NCI-H128 (cell line): ENCODE measurements around the gene SPATC1L.
A peak's percentile ranks its signal among the peaks of the same experiment; 100 is the strongest.
"Not testable (repeated sequence)": the region's sequence is repeated elsewhere in the genome, so short reads cannot be mapped to it uniquely, and the experiment has no call there.

Experiments used
- DNase-seq: peaks from one replicate; lab custom pipeline; 2025; ENCODE audit not compliant: unreplicated experiment; lab: John Stamatoyannopoulos, UW

Gene SPATC1L

GRCh38 chr21:46151989-46152926 lies 32.0 kb downstream of the SPATC1L start:
- DNase-seq, result no peak

GRCh38 chr21:46151261-46151988 lies 32.8 kb downstream of the SPATC1L start:
- no peak for DNase-seq

DNA sequence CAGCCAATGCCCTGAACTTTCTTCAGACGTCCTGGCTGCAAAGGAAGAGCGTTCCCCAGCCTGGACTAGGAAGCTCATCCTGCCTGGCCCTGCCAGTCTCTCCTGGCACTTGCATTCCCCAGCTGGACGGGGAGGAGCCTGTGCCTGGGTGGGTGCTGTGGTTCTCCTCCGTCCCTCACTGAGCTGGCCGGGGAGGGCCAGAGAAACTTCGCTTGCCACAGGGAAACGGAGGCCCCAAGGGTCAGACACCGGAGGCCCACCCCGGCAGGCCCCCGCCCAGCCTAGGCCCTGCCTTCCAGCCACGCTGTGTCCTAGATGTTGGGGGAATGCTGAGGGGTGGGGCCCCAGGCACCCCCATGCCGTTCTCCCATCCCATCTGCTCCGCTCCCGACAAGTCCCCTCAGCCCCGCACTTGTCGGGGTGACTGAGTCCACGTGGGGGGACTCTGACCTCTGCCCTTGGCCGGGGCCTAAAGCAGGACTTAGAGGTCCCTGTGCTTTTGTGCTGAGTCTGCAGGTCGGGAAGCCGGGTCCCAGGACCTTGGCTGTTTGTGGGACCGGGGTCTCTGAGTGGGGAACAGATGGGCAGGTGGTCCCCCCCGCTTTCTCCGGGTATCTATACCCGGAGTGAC lies 33.7 kb downstream of the SPATC1L start:
- no peak for DNase-seq

DNA sequence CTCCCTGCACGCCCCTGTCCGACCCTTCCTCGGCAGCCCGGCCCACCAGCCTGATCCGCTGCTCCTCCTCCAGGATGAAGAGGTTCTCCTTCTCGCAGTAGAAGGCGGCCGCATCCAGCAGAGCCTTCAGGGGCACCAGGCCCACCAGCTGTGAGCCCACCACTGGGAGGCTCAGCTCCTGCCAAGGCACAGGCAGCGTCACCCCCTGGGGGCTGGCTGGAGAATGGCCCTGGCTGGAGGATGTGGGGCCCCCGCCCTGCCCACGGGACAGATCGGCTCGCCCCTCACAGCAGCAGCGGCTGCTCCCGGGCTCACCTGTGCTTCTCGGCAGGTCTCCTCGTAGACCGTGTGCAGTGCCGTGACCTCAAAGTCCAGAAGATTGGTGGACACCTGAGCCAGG lies 34.2 kb downstream of the SPATC1L start:
- no peak for DNase-seq

DNA sequence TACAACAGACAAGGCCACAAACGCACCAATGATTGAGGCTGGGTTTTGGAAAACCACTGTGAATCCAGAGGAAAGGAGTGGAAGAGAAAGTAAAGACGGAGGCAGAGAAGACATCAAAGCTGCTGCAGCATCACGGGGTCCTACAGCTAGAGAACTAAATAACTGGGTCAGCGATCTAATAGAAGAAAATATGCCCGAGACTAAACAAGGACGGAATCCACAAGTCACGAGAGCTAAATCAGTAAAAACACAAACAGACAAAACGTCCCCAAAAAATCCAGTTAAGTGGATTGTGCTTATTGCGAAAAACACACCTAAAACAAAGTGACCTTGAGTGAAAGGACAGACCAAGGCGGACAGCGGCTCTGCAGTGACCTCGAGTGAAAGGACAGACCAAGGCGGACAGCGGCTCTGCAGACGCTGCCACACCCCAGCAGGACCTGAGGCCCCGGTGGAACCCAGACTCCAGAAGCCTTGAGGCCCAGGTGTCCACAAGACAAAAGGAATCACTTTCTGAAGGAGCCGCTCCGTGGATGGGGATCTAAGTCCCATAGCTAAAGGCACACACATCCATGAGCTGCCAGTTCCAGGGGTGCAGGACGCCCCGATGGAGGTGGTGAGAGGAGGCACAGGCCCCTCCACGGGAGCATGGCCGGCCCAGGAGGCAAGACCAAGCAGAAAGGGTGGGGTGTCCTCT lies 34.9 kb downstream of the SPATC1L start:
- no peak for DNase-seq

DNA sequence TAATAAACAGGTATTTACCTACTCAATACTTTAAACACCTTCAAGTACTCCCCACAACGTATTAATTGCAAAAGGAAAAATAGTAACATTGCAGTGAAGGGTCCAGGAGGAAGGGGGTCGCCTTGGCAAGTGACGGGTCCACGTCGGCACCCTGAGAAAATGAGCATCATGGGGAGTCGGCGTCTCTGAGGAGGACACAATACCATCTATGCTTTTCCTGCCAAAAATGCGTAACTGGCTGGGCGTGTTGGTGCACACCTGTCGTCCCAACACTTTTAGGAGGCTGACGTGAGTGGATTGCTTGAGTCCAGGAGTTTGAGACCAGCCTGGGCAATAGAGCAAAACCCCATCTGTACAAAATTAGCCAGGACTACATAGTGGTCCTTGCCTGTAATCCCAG lies 36.2 kb downstream of the SPATC1L start:
- no peak for DNase-seq

DNA sequence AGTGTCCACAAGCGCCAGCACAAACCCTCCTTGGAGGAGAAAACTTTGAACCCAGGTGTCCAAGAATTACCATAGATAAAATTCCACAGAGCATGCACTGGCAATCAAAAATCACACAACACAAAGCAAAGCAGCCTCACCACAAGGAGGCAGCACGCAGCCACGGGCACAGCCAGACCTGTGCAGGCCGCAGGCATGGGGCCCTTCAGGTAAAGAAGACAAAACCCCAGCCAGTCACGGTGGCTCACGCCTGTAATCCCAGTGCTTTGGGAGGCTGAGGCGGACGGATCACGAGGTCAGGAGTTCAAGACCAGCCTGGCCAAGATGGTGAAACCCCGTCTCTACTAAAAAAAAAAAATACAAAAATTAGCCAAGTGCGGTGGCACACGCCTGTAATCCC lies 36.8 kb downstream of the SPATC1L start:
- not testable (repeated sequence) for DNase-seq

GRCh38 chr21:46146856-46147255 lies 37.4 kb downstream of the SPATC1L start:
- no peak for DNase-seq

DNA sequence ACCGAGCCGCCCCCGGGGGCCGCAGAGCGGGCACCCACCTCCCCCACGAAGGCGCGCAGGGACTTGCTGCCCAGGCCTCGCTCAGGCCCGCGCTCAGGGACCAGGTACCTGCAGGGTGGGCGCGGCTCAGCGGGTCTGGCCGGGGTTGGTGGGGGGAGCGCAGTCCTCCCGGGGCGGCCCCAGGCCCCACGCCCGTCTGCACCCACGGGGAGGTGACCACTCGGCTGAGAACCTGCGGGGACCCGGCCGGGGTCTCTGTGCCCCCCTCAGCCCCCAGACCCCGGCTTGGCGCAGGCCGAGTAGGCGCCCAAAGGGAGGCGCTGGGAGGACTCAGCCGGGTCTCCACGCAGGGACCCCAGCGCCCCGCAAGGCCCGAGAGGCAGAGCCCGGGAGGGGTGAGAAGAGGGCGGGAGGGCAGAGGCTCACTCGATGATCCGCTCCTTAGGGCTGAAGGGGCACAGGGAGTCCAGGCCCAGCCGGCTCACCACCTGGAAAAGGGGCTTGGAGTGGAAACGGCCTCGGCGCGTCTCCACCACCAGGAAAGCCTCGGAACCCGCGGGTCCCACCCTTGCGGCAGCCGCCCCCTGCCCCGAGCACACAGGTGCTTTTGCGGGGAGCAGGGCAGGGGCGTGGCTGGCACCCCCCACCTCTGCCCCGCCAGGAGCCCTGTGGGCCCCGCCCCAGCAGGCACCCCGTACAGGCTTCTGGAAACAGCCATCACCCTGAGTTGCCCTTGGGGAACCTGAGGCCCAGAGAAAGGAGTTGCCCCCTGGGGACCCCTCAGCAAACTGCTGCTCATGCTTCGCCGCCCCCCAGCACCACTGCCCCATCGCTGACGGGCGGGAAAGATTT lies 38.2 kb downstream of the SPATC1L start:
- DNase-seq, result no peak

DNA sequence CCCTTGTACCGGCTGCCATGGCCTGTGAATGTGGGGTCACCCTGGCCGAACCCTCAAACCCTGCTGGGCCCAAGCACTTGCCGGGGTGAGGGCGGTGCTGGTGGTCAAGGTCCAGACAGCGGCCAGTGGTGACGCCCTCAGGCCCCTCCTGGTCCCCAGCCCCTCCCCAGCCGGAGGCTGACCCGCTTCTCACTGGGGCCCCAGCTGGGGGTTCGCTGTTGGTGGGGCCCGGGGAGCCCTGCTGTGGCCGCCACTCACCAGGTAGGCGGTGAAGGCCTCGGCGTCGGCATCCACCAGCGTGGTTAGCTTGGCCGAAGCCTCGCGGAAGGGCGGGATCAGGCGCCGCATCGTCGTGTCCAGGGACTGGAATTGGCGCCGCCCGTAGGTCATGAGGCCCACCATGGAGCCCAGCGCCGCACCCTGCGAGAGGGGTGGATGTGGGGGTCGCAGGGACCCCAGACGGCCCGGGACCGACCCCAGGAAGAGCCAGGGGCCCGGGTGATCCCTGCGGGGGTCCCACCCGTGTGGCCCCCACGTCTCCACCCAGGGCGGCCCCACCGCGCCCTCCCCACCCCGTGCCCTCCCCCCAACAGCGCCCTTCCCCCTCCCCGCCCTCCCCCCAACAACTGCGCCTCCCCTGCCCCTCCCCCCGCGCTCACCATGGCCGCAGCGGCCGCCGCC lies 39.0 kb downstream of the SPATC1L start:
- DNase-seq, result no peak

DNA sequence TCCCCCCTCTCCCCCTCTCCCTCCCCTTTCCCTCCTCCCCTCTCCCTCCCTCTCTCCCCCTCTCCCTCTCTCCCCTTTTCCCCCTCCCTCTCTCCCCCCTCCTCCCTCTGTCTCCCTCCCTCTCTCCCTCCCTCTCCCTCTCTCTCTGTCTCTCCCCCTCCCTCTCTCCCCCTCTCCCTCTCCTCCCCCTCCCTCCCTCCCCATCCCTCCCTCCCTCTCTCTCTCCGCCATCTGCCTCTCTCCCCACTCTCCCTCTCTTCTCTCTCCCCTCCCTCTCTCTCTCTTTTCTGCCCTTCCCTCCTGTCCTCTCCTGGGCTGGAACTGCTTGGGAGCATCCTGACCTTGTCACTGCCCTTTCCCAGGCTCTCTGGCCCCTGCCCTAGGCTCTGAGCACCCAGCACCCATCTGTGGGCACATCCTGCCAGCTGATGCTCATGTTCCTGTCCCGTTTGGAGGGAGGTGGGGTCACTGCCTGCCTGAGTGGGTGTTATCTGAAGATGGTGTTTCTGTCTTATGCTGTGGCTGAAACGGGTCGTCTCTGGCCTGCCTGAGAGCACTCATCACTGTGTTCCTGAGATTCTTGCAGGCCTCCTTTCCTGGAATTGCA lies 39.7 kb downstream of the SPATC1L start:
- DNase-seq, result no peak

DNA sequence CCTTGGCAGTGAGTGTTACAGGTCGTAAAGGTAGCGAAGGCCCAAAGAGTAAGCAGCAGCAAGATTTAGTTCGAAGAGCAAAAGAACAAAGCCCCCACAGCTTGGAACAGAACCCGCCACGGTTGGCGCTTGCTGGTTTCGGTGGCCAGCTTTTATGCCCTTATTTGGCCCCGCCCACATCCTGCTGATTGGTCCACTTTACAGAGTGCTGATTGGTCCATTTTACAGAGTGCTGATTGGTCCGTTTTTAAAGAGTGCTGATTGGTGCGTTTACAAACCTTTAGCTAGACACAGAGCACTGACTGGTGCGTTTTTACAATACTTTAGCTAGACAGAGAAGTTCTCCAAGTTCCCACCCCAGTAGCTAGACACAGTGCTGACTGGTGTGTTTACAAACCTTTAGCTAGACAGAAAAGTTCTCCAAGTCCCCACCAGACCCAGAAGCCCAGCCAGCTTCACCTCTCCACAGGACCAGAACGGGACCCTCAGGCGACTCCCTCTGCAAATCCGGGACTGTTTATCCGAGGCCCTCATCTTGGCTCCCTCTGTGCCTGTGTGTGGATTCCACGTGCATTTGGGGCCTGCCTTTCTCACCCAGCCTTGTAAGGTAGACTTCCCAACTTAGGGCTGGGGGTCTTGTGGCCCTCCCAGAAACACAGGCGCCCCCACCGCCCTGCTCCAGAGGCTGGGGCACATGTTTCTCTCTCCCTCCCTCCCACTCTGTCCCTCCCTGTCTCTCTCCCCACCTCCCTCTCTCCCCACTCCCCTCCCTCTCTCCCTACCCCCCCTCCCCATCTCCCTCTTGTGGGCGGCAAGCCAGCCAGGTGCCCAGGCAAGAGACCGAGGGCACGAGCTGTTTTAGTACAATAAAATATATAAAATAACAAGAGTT lies 41.4 kb downstream of the SPATC1L start:
- no peak for DNase-seq

- DNase-seq, result no peak
Observed at GRCh38 chr21:46141767-46142581, 42.3 kb downstream of the SPATC1L start.

GRCh38 chr21:46140352-46141003 lies 43.8 kb downstream of the SPATC1L start:
- DNase-seq, result peak; percentile 13

DNA sequence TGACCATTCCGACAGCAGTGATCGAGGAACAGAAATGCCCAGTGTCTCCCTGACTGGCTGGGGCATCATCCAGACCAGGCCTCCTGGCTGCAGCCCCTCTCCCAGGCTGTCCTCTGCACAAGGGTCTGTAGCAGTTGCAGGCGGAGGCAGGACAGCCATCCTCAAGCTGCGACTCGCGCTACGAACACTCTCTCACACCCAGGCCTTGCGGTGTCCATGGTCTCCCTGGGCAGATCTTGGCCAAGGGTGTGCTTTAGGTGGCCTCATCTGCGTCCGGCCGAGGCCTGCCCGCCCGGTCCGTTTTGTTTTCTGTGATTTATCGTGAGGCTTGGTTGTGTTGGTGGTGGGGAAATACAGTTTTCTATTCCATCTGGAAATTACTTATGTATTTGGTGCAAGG lies 44.6 kb downstream of the SPATC1L start:
- no peak for DNase-seq

- DNase-seq, result no peak
Observed at GRCh38 chr21:46138383-46138970, 45.8 kb downstream of the SPATC1L start.

DNA sequence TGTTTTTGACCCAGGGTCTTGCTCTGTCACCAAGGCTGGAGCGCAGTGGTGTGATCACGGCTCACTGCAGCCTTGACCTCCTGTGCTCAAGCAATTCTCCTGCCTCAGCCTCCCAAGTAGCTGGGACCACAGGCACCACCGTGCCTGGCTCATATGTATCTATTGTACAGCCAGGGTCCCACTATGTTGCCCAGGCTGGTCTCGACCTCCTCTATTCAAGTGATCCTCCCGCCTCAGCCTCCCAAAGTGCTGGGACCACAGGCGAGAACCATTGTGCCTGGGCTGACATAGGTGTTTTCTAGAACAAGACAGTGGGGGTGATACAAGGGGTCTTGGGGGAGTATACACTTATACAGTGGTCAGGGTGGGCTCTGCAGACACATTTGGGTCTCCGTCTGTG lies 46.4 kb downstream of the SPATC1L start:
- no peak for DNase-seq
